NCI-H2171 treated with DMSO at 0.1 percent for 48 hours (cell line): Measurements from ENCODE around the gene CD52.

Source experiments
- DNase-seq: peaks from one replicate; lab custom pipeline; 2025; lab: John Stamatoyannopoulos, UW

Gene CD52

GRCh38 chr1:26335774-26336476 is 18.2 kb downstream of the CD52 start:
- DNase-seq, result peak; percentile 60

- DNase-seq, result peak; percentile 93
These were observed 18.9 kb downstream of the CD52 start for GRCh38 chr1:26336477-26337205.

DNA sequence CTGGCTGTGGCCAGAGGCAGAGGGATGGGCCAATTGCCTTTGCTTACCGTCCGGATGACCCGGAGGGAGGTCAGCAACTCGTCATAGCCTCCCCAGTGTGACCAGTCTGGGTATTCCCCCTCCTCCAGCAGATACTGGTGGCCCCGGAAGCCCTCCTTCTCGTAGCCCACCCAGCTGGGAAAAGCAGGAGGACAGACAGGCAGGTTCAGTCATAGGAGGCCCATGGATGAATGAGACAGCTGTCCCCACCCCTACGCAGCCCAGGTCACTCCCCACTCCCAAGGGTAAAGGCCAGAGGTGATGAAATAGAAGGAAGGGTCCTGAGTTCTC is 19.4 kb downstream of the CD52 start:
- no peak for DNase-seq

DNA sequence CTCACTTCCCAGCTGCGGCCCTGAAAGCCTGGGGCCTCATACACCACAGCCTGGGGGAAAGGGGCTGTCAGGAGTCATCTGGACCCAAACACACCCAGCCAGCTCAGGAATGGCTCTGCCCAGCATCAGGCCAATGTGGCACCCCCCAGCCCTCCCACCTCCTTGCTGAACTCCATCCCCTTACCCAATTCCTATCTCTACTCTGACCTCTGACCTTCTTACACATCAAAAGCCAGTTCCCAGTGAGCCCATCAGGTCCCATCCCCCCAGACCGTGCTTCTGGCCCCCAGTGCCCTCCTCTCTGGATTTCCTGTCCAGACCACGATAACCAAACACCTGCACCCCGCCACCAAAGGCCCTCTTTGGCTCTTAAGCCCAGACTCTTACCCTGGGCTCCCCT is 19.9 kb downstream of the CD52 start:
- DNase-seq, result no peak

GRCh38 chr1:26338670-26339069 is 20.9 kb downstream of the CD52 start:
- DNase-seq, result peak; percentile 71

DNA sequence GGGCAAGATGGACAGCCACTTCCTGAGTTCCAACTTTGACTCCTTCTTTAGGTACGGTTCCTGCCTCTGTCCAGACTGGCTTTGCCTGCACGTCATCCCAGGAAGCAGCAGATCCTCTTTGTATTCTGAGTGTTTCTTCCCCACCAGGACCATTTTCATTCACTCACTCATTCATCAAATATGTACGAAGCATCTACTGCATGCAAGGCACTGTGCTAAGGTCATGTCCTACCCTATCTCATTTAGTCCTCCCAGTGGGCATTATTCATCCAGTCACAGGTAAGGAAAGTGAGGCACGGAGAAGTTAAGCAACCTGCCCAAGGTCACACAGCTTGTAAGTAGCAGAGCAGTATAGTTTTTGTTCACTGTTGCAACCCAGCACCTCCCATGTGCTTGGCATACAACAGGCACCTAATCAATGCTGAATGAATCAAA is 22.3 kb downstream of the CD52 start:
- DNase-seq, result no peak

DNA sequence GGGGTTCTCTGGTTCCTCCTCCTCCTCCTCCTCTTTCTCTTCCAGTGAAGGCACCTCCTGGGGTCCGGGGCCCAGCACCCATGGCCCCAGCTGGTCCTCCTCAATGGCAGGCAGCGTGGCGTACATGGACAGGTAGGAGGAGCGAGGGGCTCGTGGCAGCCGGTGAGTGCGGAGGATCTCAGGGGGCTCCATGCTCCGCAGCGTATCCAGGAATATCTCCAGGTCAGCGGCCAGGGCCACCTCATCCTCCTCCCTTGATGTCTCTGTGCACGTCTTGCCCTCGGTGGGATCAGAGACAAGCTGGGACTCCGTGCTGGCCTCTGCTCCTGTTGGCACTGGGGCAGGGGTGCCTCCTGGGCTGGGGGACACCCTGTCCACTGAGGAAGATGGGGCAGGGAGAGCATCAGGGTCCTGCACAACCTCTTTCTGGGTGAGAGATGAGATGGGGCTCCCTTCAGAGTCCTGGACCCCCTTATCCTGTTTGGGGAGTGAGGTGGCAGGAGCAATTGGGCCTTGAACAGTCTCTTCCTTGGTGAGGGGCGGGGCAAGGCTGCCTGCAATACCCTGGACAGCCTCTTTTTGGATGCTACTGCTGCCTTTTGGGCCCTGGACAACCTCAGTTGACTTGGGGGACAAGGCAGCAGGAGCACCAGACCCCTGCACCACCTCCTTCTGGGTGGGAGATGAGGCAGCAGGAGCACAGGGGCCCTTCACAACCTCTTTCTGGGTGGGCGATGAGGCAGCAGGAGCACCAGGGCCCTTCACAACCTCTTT is 26.6 kb downstream of the CD52 start:
- no peak for DNase-seq

DNA sequence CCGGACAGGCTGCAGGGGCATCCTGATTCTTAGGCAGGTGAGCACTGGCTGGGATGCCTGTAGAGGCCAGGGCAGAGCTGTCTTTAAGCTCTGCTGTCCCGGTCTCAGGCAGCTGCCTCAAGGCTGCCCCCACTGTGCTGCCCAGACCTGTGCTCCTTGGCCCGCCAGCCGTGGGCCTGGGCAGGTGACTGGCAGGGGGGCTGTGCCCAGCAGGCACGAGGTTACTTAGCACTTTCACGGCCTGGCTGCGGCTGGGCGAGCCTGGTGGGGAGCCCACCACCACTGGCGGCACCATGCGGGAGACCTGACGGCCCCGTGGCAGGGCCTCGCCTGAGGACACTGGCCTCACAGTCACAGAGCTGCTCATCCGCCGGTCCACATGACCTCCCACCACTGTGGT is 28.0 kb downstream of the CD52 start:
- no peak for DNase-seq

- no peak for DNase-seq
These were observed 28.7 kb downstream of the CD52 start for GRCh38 chr1:26346274-26347033.

DNA sequence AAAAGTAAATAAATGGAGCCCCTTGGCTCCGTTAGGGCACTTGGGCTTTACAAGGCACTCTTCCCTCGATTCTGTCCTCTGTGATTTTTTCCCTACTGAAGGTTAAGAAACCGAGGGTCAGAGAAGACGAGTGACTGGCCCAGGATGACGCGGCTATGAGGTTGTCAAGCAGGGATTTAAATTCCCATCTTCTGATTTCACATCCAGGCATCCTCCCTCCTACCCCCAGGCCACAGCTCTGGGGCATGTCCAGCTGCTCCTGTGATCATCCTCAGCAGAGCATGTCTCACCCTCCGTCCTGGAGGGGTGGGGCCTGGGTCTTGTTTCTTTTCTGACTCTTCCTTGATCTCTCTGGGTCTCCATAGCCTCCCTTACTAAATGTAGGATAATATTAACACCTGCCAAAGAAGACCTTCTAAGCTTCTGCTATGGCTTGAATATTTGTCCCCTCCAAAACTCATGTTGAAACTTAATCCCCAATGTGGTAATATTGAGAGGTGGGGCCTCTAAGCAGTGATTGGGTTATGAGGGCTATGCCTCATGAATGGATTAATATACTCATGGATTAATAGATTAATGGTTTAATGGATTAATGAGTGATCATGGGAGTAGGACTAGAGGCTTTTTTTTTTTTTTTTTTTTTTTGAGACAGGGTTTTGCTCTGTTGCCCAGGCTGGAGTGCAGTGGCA is 31.6 kb downstream of the CD52 start:
- DNase-seq, result no peak

DNA sequence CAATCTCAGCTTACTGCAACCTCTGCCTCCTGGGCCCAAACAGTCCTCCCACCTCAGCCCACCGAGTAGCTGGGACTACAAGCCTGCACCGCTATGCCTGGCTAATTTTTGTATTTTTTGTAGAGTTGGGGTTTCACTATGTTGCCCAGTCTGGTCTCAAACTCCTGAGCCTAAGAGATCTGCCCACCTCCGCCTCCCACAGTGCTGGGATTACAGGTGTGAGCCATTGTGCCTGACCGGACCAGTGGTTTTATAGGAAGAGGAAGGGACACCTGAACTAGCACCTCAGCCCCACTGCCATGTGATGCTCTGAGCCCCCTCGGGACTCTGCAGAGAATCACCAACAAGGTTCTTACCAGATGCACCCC is 32.1 kb downstream of the CD52 start:
- DNase-seq, result no peak

DNA sequence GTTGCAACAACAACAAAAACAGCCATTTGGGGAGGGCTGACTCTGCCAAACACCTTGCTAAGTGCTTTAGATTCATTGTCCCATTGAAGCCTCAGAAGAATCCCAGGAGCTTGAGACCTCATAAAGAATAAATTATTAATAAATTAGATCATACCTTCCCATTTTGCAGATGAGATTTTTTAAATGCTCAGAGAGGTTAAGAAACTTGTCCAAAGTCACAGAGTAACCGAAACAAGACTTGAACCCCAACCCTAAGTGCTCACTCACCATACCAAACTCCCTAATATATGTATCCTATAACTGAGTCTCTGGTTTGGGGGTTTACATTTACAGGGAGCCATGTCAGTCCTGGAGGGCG is 32.6 kb downstream of the CD52 start:
- DNase-seq, result no peak

DNA sequence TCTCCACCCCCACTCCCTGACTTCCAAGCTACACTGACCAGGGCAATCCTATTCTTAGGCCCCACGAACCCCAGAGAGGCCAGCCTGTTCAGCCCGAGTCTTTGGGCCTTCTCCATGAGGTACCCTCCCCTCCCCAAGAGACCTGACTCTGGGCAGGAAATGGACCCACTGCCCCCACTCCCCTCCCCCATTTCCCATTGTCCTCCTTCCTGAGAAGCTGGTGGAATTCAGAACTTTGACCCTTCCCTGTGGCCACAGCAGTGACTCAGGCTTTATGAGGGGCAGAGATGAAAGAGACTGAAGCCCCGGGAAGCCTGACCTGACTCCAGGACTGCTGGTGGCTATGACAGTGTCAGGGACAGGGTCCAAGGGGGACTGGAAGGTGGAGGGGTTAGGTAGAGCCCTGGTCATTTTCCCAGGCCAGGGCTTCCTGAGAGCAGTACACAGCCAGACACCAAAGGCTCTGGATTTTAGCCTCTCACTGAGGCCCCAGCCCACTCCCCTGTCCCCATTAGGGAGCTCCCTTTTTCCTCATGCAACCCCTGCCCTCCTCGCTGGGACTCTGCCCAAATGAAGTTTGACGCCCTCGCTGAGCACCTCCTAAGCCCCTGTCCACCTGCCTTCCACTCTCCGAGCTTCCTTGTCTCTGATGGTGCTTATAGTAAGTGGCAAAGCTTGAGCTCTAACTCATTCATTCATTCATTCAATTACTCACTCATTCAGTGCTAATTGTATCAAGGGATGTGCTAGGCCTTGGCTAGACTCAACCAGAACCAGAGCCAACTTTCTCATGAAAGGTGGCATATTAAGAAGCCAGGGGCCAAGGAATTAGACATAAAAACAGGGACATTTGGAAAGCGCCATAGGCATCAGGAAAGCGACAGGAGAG is 33.2 kb downstream of the CD52 start:
- no peak for DNase-seq

DNA sequence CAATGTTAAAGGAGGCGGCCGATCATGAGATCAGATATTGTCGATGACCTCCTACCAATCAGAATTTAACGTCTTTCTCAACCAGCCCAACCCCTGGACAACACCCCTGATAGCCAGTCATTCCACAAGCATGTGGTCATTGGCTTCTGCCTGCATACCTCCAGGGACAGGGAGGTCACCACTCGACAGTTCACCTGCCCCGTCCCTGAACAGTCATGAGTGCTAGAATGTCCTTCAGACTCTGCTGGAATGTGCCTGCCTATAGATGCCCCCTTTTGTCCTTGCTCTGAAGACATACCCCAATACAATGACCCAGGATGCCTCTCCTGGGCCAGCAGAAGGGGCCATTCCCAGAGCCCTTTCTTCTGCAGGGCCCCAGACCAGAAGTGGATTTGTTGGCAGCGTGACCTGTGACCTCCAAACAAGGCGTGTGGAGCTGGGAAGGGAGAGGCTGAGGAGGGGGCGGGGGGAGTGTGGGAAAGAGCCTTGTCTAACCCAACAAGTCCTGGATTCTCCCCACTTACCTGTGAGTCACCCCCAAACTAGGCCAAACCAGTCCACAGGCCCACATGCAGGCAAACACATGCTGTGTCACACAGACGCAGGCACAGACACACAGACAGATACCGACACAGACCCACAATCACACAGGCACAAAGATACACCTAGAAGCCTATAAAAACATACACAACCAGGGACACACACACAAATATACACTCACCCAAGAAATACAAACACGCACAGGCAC is 34.0 kb downstream of the CD52 start:
- no peak for DNase-seq

- DNase-seq, result no peak
These were observed 34.6 kb downstream of the CD52 start for GRCh38 chr1:26352338-26352679.

DNA sequence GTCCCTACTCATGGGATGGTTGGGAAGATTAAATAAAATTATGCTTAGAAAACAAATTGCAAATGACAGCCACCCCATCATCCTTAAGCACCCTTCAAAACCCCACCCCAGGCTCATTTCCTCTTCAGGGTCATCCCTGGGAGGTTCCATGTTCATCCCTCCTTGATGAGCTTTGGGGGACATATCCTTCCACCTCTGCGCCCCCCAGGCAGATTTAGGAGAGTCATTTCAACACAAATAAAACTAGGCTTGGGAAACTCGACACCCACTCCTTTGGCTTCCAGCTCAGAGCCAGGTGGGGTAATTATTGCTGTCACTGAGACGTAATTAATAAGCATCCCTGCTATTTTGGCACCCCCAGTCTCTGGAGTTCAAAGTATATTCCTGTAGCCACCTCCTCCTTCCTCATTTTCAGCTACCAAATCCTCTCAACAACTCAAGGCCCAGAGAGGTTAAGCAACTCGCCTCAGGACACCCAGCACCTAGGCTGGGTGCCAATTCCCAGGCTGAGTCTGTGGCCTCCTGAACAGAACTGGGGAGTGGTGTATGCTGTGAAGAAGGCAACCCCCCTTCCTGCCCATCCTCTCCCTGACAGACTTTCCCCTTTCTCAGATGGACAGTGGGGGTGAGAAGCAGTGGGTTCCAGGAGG is 35.6 kb downstream of the CD52 start:
- DNase-seq, result peak; percentile 96

DNA sequence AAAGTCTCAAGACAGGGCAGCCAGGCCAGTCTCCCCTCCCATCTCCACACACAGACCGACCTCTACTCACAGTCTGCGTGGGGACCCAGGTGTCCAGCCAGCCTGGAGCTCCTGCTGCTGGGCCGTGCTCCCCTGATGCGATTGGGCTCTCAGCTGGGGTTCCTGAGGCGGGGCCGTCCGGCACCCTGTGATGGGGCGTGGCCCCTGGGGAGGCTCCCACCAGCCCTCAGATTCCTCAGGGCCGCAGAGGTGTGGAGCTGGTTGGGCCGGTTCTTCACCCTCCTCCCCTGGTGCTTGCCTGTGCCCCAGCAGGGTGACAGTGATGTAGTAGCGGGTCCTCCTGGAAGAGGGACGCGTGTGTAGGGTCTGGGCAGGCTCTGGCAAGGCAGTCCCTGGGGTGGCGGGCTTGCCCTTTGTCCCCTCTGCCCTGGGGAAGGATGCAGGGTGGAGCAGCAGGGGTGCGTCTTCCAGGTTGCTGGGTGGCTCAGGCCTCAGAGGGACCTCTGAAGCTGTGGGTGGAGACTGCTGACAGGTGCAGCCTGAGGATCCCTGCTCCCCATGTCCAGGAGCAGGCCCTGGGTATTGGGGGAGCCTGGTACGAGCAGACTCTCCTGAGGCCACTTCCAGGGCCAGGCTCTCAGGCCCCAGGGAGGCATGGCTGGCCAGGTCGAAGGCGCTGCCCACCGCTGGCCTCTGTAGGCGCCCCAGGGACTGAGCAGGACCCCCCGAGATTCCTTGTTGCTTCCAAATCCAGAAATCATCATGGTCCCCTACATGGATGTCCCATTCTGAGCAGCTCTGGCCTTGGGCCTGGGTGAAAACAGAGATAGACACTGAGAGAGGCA is 36.4 kb downstream of the CD52 start, which contains the start of gene CRYBG2:
TSS of gene CRYBG2 (minus strand) at position 155 of the 845 bp plus-strand sequence. CDS start 7,473 bp downstream, outside the sequence.
- DNase-seq, result no peak

DNA sequence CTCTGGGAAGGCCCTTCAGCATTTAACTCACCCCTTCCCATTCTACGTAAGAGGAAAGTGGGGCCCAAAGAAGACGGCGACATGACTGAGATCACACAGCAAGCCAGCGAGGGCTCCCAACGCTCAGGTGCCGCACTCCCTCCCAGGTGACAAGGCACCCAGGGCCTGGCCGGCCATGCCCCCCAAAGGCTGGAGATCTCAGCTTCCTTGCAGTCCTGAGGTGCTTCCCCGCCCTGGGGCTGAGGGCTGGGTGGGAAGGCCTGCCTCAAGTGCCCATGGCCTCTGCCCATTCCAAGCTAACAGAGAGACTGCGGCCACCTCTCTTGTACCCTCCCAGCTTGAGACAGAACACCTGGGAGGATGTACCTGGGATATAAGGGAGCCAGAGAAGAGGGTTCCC is 37.2 kb downstream of the CD52 start:
- no peak for DNase-seq

- DNase-seq, result no peak
These were observed 38.3 kb downstream of the CD52 start for GRCh38 chr1:26356106-26356505.
